ENCODE data around the gene CYS1.

GRCh38 chr2:10053351-10053750 lies 26.9 kb downstream of the CYS1 start:
- TF ChIP-seq EZH2 (IDR thresholded peaks at IDR 0.05; ENCODE audit: low read depth, low read length, severe bottlenecking) (no peak), CTCF (IDR thresholded peaks at IDR 0.05; ENCODE audit: control extremely low read depth in 1 of 3, insufficient read depth in 1 of 3, low read depth in 1 of 3, low read length in 3 of 3) (no peak), CBX8 (IDR thresholded peaks at IDR 0.05; ENCODE audit: borderline replicate concordance, low read depth, low read length) (no peak), ZNF274 (IDR thresholded peaks at IDR 0.05; ENCODE audit: borderline replicate concordance, extremely low read depth, low read length) (no peak), RAD21 (IDR thresholded peaks at IDR 0.05 in 1 of 2, conservative IDR thresholded peaks at IDR 0.05 in 1 of 2; ENCODE audit: low read depth in 2 of 2, low read length in 2 of 2) (no peak), POLR2AphosphoS5 (IDR thresholded peaks at IDR 0.05; ENCODE audit: low read depth, low read length) (no peak), FOSL1 (IDR thresholded peaks at IDR 0.05; ENCODE audit: insufficient read depth, low read depth, low read length) (no peak), EP300 (IDR thresholded peaks at IDR 0.05; ENCODE audit: borderline replicate concordance in 1 of 2, low read depth in 2 of 2, low read length in 2 of 2) (no peak), ATF3 (IDR thresholded peaks at IDR 0.05; ENCODE audit: insufficient read depth, low read depth, low read length) (no peak), CHD2 (IDR thresholded peaks at IDR 0.05; ENCODE audit: low read length) (no peak), GABPA (IDR thresholded peaks at IDR 0.05; ENCODE audit: borderline replicate concordance, insufficient read depth, low read length) (no peak), TAF1 (IDR thresholded peaks at IDR 0.05; ENCODE audit: low read depth, low read length) (no peak), NRF1 (IDR thresholded peaks at IDR 0.05; ENCODE audit: low read depth, low read length) (no peak)

Data from H1 (cell line).